GM10847 (cell line): ENCODE measurements around the gene BSN.
A peak's percentile ranks its signal among the peaks of the same experiment; 100 is the strongest.

ENCODE experiments used
- POLR2A ChIP-seq: IDR thresholded peaks from 2 replicates; pipeline ENCODE4 v1.6.1; 2011; ENCODE audit not compliant: insufficient read length; ENCODE audit errors: extremely low read depth

Gene BSN

GRCh38 chr3:49662720-49663413 lies 108.6 kb downstream of the BSN start:
- TF ChIP-seq POLR2A = no peak

- no peak for TF ChIP-seq POLR2A
These were observed 109.6 kb downstream of the BSN start for GRCh38 chr3:49663831-49664230.

- no peak for TF ChIP-seq POLR2A
These were observed 110.0 kb downstream of the BSN start for GRCh38 chr3:49664300-49664699.

GRCh38 chr3:49665822-49666519 lies 111.7 kb downstream of the BSN start:
- no peak for TF ChIP-seq POLR2A

- no peak for TF ChIP-seq POLR2A
These were observed 112.3 kb downstream of the BSN start for GRCh38 chr3:49666592-49666991.

- TF ChIP-seq POLR2A = no peak
These were observed 113.6 kb downstream of the BSN start for GRCh38 chr3:49667701-49668413.

- TF ChIP-seq POLR2A = no peak
These were observed 114.1 kb downstream of the BSN start for GRCh38 chr3:49668414-49668797.

GRCh38 chr3:49668861-49669260 lies 114.6 kb downstream of the BSN start:
- TF ChIP-seq POLR2A = no peak

GRCh38 chr3:49669352-49669751 lies 115.1 kb downstream of the BSN start:
- no peak for TF ChIP-seq POLR2A

GRCh38 chr3:49670940-49671290 lies 116.6 kb downstream of the BSN start:
- no peak for TF ChIP-seq POLR2A

GRCh38 chr3:49671291-49672288 lies 117.3 kb downstream of the BSN start:
- no peak for TF ChIP-seq POLR2A

- TF ChIP-seq POLR2A = no peak
These were observed 118.9 kb downstream of the BSN start for GRCh38 chr3:49673121-49673714.

- peak; percentile 92 for TF ChIP-seq POLR2A
These were observed 119.6 kb downstream of the BSN start, which contains the start of gene APEH for GRCh38 chr3:49673715-49674496. Gene APEH, plus strand, starts transcription at chr3:49674351. Its CDS starts 51 bp downstream, at chr3:49674402.

GRCh38 chr3:49674497-49674983 lies 120.3 kb downstream of the BSN start:
- no peak for TF ChIP-seq POLR2A
